Fibroblast of pulmonary artery (primary cell): ENCODE measurements around the gene PFDN4.

Source experiments
- DNase-seq: peaks from one replicate; pipeline ENCODE4 v3.0.0-alpha.2; 2010; ENCODE audit warnings: low read depth
- H3K4me3 ChIP-seq: replicated peaks from 2 replicates; pipeline ENCODE4 v1.5.1; 2011; ENCODE audit warnings: low read depth, mild to moderate bottlenecking, control low read depth, low read length, moderate library complexity
- TF ChIP-seq, protein P1 (sequence below): IDR thresholded peaks from 2 replicates; pipeline ENCODE4 v1.5.1; 2011; ENCODE audit warnings: mild to moderate bottlenecking, control low read depth, low read length, inconsistent platforms; ENCODE audit errors: missing control alignments

PFDN4 gene

DNA sequence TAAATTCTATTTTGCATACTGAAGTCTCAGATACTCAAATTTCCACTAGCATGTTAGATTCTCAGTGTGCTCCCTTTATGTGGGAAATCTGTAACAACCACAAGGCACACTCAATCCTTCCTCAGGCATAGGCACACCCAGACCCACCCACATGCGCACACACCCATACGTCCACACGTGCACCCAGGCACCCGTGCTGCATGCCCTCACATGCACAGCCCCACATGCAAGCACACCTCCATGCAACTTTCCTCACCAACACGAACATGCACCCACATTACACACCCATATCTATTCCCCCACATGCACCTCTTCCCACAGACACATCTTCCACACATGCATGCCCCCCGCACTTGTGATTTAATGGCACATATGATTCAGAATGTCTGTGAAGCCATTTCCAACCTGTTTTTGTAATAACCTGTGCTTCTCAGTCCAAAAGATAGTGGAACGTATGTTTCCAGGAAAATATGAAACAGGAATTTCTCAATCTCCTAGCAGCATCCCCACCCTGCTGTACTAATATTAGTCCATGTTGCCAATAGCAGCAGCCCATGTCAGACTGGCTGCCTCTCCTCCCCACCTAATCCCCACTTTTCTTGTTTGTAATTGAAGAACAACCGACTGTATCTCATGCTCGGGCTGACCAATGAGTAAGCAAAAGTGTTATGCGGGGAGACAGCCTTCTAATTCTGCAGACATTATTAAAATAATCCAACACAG is 22.8 kb upstream of the PFDN4 start:
- DNase-seq = no peak
- no peak overlapping the region for H3K4me3 ChIP-seq
- TF ChIP-seq, protein P1, sequence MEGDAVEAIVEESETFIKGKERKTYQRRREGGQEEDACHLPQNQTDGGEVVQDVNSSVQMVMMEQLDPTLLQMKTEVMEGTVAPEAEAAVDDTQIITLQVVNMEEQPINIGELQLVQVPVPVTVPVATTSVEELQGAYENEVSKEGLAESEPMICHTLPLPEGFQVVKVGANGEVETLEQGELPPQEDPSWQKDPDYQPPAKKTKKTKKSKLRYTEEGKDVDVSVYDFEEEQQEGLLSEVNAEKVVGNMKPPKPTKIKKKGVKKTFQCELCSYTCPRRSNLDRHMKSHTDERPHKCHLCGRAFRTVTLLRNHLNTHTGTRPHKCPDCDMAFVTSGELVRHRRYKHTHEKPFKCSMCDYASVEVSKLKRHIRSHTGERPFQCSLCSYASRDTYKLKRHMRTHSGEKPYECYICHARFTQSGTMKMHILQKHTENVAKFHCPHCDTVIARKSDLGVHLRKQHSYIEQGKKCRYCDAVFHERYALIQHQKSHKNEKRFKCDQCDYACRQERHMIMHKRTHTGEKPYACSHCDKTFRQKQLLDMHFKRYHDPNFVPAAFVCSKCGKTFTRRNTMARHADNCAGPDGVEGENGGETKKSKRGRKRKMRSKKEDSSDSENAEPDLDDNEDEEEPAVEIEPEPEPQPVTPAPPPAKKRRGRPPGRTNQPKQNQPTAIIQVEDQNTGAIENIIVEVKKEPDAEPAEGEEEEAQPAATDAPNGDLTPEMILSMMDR = no peak

DNA sequence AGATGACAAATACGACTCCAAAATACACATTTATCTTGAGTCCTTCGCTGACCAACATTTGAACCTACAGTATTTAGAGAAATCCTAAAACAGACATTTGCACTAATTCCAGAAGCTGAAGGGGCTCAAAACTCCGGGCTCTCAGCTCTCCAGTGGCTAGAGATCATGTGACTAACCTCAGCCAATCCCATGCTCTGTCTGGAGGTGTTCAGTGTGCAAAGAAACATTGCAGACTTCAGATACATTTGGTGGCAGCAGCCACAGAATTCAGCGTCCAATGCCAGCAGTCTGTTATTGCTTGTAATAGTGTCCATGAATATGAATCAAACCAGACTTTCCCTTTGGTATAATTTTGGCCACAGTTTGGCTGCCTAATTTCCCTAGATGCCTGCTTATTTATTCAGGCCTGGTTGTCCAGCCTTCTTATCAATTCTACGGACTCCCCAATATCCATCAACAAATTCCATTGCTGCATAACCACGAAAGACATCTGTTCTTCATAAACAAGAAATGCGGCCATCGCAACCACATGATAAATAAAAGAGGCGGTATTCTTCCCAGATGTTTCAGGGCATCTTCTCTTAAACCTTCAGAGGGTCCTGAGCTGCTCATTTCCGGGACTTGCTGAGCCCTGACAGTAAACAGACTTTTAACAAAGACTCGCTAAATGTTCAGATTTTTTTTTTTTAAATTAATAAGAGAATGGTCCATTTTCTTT is 19.6 kb upstream of the PFDN4 start:
- no peak overlapping the region for H3K4me3 ChIP-seq
- no peak for DNase-seq
- TF ChIP-seq, protein P1 = no peak

DNA sequence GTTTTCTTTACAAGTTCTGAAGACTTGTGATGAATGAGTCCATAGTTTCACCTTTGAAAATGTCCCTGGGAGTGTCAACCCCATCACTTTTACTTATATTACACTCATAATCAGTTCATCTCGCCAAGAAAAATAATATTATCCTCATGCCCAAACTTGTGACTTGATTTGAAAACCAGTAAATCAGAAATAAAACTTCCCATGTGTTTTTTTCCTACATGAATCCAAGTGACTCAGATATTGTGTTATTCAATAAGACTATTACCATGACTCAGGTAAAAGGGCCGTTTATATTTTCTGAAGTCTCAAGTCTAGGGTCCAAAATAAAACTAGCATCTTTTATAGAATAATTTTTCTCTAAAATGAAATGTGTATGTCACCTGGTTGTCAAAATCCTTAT is 18.3 kb upstream of the PFDN4 start:
- DNase-seq = no peak
- H3K4me3 ChIP-seq = no peak overlapping the region
- TF ChIP-seq, protein P1 = no peak

DNA sequence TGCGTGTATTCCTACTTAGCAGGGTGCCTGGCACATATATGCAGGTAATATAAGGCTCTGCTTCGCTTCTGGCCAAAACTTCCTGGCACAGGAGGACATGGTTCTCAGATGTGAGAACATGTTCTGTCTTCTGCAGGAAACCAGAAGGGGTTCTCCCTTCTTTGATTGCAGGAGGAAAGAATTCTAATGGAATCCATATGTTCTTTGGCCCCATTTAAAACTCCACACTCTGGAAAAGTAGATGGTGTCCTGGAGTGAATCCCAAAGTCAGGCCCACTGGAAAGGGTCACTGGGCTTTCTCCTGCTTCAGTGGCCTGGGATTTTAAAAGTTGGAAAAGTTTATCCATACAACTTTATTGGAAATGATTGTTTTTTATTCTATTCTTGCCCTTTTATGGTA is 17.7 kb upstream of the PFDN4 start:
- TF ChIP-seq, protein P1 = no peak
- DNase-seq = no peak
- H3K4me3 ChIP-seq = no peak overlapping the region

DNA sequence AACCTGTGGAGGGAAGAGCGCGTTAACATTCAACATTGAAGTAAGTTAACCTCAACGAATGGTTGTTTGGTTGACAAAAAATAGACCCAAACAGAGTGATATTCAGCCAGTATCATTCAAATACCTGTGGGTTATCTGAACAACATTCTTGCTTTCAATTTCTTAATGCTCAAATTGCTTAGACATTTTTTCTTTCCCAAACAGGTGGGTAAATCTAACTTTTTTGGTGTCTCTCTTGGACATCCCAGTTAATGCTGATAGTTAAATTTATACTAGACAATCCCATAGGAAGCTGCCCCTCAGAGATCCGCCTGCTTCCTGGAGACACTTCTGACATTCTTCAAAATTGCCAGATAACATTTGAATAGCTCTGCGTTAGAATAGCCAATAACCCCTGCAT is 14.1 kb upstream of the PFDN4 start:
- no peak for DNase-seq
- TF ChIP-seq, protein P1 = no peak
- H3K4me3 ChIP-seq = no peak overlapping the region

DNA sequence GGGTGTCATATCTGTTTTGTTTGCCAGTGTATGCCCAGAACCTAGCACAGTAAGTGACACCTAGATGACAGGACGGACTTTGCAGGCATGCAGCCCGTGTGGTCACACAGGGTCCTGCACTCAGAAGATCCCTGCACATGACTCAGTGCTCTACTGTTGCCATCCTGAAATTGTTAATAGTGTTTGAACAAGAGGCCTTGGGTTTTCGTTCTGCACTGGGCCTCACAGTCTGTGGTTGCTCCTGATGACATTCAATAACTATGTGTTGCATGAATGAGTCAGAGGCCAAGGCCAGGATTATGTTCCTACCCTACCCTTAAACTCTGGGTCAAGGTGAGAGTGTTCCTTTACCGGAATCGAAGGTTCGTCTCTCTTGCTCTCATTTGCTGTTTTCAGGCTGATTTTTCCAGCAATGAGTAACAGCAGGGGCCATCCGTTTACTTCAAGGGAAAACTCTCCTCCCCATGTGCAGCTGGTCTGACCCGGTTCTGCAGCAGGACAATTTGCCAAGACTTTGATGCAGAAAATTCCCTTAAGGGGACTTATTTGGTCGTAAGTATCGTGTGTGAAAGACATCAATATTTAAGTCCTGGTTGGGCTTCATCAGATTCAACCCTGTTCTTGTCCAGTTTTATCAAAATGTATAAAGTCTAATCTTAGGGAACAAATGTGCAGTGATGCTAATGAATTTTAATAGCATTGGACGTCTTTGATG is 13.0 kb upstream of the PFDN4 start:
- H3K4me3 ChIP-seq = no peak overlapping the region
- DNase-seq = no peak
- TF ChIP-seq, protein P1 = no peak
